Mucosa of stomach (tissue), 1 donor: ENCODE measurements around the gene CIC.

Experiments used
- H3K27me3 ChIP-seq: one replicate; pipeline ENCODE4 v1.7.0; 2013; ENCODE audit warnings: mild to moderate bottlenecking, low read length; ENCODE audit not compliant: control insufficient read depth, insufficient read depth
- H3K36me3 ChIP-seq: one replicate; pipeline ENCODE4 v1.7.0; 2013; ENCODE audit warnings: low read length; ENCODE audit not compliant: control insufficient read depth, insufficient read depth
- H3K4me1 ChIP-seq: one replicate; pipeline ENCODE4 v1.7.0; 2013; ENCODE audit warnings: mild to moderate bottlenecking, low read length; ENCODE audit not compliant: control insufficient read depth, insufficient read depth
- H3K4me3 ChIP-seq: one replicate; pipeline ENCODE4 v1.7.0; 2013; ENCODE audit warnings: low read length
- H3K9ac ChIP-seq: one replicate; pipeline ENCODE4 v1.7.0; 2013; ENCODE audit warnings: mild to moderate bottlenecking, low read length, moderate library complexity
- H3K9me3 ChIP-seq: one replicate; pipeline ENCODE4 v1.7.0; 2013; ENCODE audit warnings: mild to moderate bottlenecking, low read length, moderate library complexity; ENCODE audit not compliant: control insufficient read depth
- donor health status: Pancreatic carcinoma.

The CIC gene

DNA sequence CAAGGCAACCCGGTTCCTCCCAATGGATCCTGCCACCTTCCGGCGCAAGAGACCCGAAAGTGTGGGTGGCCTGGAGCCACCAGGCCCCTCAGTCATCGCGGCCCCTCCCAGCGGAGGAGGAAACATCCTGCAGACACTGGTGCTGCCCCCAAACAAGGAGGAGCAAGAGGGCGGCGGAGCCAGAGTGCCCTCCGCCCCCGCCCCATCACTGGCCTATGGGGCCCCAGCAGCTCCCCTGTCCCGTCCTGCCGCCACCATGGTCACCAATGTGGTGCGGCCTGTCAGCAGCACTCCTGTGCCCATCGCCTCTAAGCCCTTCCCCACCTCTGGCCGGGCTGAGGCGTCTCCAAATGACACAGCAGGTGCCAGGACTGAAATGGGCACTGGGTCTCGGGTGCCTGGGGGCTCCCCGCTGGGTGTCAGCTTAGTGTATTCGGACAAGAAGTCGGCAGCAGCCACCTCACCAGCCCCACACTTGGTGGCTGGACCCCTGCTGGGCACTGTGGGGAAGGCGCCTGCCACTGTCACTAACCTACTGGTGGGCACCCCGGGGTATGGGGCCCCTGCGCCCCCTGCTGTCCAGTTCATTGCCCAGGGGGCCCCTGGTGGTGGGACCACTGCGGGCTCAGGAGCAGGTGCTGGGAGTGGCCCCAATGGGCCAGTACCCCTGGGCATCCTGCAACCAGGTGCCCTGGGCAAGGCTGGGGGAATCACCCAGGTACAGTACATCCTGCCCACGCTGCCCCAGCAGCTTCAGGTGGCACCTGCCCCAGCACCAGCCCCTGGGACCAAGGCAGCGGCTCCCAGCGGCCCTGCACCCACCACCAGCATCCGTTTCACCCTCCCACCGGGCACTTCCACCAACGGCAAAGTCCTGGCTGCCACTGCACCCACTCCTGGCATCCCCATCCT, 21.7 kb downstream of the CIC start:
- Histone ChIP-seq H3K27me3 (no peaks in the 10 kb centered on the region), H3K36me3 (peaks cover 11% of the 10 kb centered on the region)

DNA sequence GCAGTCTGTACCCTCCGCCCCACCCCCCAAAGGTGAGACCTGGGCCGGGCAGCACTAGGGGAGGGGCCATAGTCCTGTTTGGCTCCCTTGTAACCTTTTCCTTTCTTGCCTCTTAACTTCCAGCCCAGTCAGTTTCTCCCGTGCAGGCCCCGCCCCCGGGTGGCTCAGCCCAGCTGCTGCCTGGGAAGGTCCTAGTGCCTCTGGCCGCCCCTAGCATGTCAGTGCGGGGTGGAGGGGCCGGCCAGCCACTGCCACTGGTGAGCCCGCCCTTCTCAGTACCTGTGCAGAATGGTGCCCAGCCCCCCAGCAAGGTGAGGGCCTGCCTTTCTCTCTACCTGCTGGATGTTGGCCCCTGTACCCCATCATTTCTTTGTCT, 22.4 kb downstream of the CIC start:
- Histone ChIP-seq H3K9me3 (no peaks in the 10 kb centered on the region), H3K4me3 (no peak overlapping the region), H3K27me3 (no peaks in the 10 kb centered on the region), H3K4me1 (no peaks in the 10 kb centered on the region), H3K9ac (no peak overlapping the region), H3K36me3 (peaks cover 11% of the 10 kb centered on the region)

More for the DNA sequence above, 21.7 kb downstream of the CIC start:
- Histone ChIP-seq H3K4me3 (no peak overlapping the region), H3K9me3 (no peaks in the 10 kb centered on the region), H3K9ac (no peak overlapping the region), H3K4me1 (peaks cover 6% of the 10 kb centered on the region)

DNA sequence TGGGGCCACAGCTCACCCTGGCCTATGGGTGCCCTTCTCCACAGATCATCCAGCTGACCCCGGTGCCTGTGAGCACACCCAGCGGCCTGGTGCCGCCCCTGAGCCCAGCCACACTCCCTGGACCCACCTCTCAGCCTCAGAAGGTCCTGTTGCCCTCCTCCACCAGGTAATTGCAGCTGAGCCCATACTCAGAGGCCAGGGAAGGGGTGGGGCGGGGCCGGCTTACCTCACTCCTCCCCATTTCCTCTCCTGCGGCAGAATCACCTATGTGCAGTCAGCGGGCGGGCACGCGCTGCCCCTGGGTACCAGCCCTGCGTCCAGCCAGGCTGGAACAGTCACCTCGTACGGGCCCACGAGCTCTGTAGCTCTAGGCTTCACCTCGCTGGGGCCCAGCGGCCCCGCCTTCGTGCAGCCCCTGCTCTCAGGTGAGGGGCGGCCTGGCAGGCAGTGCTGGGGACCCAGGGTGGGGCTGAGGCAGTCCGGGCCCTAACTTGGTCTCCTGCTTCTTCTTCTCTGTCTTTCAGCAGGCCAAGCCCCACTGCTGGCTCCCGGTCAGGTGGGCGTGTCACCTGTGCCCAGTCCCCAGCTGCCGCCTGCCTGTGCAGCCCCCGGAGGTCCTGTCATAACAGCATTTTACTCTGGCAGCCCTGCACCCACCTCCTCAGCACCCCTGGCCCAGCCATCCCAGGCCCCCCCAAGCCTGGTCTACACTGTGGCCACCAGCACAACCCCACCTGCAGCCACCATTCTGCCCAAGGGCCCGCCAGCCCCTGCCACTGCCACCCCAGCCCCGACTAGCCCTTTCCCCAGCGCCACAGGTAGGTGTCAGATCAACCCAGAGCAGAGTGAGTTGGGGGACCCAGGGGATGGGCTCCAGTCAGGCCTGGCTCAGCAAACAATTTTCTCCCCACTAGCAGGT, 23.2 kb downstream of the CIC start:
- Histone ChIP-seq H3K9me3 (no peaks in the 10 kb centered on the region), H3K9ac (no peak overlapping the region), H3K4me1 (no peaks in the 10 kb centered on the region), H3K4me3 (no peak overlapping the region), H3K27me3 (no peaks in the 10 kb centered on the region), H3K36me3 (peaks cover 10% of the 10 kb centered on the region)

DNA sequence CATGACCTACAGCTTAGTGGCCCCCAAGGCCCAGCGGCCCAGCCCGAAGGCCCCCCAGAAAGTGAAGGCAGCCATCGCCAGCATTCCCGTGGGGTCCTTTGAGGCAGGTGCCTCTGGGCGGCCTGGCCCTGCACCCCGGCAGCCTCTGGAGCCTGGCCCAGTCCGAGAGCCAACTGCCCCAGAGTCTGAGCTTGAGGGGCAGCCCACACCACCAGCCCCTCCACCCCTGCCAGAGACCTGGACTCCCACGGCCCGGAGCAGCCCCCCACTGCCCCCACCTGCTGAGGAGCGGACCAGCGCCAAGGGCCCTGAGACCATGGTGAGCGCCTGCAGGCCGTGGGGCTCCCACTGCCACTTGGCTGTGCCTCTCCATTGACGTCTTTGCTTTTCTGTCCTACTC, 23.9 kb downstream of the CIC start:
- Histone ChIP-seq H3K36me3 (peaks cover 8% of the 10 kb centered on the region), H3K27me3 (no peaks in the 10 kb centered on the region), H3K4me1 (no peaks in the 10 kb centered on the region), H3K9me3 (no peaks in the 10 kb centered on the region), H3K9ac (no peak overlapping the region), H3K4me3 (no peak overlapping the region)

DNA sequence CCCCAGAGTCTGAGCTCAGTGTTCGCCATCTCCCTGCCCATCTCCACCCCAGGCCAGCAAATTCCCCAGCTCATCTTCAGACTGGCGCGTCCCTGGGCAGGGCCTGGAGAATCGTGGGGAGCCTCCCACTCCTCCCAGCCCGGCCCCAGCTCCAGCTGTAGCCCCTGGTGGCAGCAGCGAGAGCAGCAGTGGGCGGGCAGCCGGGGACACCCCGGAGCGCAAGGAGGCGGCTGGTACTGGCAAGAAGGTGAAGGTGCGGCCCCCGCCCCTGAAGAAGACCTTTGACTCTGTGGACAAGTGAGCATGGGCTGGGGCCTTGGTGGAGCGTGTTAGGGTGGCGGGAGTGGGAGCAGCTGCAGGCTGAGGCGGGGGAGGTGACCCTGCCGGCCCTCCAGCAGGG, 24.5 kb downstream of the CIC start:
- H3K4me3 ChIP-seq: no peak overlapping the region
- peaks cover 8% of the 10 kb centered on the region for H3K36me3 ChIP-seq
- H3K27me3 ChIP-seq: no peaks in the 10 kb centered on the region
- H3K9me3 ChIP-seq: no peaks in the 10 kb centered on the region
- H3K4me1 ChIP-seq: no peaks in the 10 kb centered on the region
- H3K9ac ChIP-seq: no peak overlapping the region

DNA sequence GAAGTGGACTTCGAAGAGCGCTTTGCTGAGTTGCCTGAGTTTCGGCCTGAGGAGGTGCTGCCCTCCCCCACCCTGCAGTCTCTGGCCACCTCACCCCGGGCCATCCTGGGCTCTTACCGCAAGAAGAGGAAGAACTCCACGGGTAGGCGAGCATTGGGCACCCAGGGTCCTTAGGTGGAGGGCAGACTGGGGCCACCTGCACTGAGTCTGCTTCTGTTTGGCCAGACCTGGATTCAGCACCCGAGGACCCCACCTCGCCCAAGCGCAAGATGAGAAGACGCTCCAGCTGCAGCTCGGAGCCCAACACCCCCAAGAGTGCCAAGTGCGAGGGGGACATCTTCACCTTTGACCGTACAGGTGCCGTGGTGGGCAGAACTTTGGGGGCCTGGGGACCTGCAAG, 24.9 kb downstream of the CIC start:
- Histone ChIP-seq H3K4me3 (no peak overlapping the region), H3K36me3 (peaks cover 8% of the 10 kb centered on the region), H3K9ac (no peak overlapping the region), H3K27me3 (no peaks in the 10 kb centered on the region), H3K9me3 (no peaks in the 10 kb centered on the region), H3K4me1 (no peaks in the 10 kb centered on the region)

DNA sequence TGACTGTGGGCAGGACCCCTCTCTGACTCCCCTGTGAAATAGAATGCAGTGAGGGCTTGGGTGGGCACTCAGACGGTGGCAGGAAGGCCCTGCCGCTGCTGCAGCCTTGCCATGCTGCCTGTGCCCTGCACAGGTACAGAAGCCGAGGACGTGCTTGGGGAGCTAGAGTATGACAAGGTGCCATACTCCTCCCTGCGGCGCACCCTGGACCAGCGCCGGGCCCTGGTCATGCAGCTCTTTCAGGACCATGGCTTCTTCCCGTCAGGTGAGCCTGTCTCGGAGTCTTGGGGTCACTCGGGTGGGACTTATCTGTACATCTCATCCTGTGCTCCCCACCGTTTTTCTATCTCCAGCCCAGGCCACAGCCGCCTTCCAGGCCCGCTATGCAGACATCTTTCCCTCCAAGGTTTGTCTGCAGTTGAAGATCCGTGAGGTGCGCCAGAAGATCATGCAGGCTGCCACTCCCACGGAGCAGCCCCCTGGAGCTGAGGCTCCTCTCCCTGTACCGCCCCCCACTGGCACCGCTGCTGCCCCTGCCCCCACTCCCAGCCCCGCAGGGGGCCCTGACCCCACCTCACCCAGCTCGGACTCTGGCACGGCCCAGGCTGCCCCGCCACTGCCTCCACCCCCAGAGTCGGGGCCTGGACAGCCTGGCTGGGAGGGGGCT, 25.6 kb downstream of the CIC start:
- Histone ChIP-seq H3K4me1 (no peaks in the 10 kb centered on the region), H3K36me3 (peaks cover 7% of the 10 kb centered on the region), H3K9ac (no peak overlapping the region), H3K27me3 (no peaks in the 10 kb centered on the region), H3K9me3 (no peaks in the 10 kb centered on the region), H3K4me3 (no peak overlapping the region)

DNA sequence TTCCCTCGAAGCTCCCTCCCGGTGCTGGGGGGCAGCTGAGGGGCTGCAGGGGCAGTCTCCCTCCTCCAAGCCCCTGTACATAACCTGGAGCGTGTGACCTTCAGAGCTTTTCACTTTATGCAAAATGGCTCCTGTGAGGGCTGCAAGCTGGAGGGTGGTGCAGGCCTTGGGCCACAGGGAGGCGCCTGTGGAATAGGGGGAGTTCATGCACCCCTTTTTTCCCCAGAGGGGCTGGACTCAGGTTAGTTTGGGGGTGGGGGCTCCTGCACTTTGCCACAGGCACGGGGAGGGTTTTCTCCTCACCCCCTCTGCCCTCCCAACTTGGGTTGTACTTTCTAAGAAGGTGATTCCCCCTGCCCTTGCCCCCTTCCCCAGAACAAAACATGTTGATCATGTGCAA, 26.3 kb downstream of the CIC start:
- H3K9ac ChIP-seq: no peak overlapping the region
- H3K4me3 ChIP-seq: no peak overlapping the region
- H3K36me3 ChIP-seq: no peaks in the 10 kb centered on the region
- H3K9me3 ChIP-seq: no peaks in the 10 kb centered on the region
- H3K4me1 ChIP-seq: no peaks in the 10 kb centered on the region
- H3K27me3 ChIP-seq: no peaks in the 10 kb centered on the region

DNA sequence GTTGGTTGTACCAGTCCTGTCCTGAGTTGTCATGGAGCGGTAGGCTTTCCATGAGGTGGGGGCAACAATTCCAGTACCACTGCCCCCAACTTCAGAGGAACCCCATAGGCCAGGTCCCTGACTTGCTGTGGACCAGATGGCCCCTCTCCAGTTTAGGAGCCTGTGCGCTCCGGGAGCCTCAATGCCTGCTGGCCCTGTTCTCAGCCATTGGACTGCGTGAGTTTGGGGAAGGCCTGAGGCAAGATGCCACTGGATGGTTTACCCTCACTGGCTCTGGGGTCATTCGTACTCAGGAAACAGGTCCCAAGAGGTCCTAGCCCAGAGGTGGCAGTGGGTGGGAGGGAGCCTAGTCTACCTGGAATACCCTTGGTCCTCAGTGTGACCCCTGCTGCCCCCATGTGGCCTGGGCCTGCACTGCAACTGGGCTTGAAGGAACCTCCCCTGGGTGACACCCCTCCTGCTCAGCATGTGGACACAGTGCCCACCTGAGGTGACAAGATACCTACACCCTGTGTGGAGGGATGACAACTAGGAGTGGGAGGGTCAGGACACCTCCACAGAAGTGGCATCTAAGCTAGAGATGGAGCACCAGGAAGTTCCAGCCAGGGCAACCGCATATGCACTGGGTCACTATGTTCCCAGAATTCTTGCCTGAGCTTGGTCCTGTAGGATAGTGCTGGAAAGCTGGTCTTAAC, 26.9 kb downstream of the CIC start:
- Histone ChIP-seq H3K27me3 (no peaks in the 10 kb centered on the region), H3K9ac (no peak overlapping the region), H3K36me3 (no peaks in the 10 kb centered on the region)

DNA sequence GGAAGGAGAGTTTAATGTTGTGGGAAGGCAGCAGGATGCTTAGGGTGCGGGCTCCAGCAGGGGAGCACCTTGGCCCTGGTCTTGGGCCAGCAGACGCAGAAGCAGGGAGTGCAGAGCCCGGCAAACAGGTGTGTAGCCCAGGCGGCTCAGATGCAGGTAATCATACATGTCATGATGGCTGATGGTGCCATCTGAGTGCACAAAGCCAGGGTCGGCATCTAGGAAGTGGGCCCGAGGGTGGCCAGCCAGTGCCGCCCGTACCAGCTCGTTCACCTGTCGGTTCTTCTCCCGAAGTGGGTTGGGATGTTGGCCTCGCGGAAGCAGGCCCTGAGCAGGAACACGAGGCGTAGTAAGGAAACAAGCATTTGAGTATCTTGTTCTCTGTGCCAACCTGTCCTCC, 28.0 kb downstream of the CIC start:
- Histone ChIP-seq H3K36me3 (no peaks in the 10 kb centered on the region), H3K4me3 (no peak overlapping the region), H3K9ac (no peak overlapping the region)

More for the DNA sequence above, 26.9 kb downstream of the CIC start:
- Histone ChIP-seq H3K4me3 (no peak overlapping the region), H3K9me3 (no peaks in the 10 kb centered on the region), H3K4me1 (no peaks in the 10 kb centered on the region)

DNA sequence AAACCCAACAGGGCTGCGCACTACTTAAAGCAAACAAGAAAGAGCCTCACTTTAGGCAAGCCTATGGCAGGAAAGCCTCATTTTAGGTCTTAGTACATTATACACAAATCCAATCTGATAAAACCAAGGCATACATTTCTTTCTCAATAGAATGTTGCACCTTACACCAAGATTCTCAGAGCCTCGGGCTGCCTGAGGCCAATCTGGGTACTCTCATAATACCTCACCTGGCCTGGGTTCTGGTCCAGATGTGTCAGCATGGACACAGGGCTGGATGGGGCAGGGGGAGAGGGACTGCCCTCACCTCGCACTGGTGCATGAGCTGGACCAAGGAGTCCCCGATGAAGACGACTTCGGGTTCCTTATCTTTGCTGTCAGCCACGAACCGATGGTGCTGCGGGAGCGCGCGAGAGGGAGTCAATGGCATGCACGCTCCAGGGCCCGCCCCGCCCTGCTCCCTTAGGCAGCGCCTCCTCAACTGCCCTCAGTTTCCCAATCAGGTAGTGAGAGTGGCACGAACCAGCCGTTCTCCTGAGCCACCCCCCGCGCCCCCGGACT, 32.7 kb downstream of the CIC start, which contains the start of gene PRR19:
TSS of gene PRR19 (plus strand) at position 487 of the 558 bp plus-strand sequence. CDS start 7,453 bp downstream, outside the sequence.
- H3K4me1 ChIP-seq: peaks cover 18% of the 10 kb centered on the region
- H3K27me3 ChIP-seq: no peaks in the 10 kb centered on the region
- peak within 1 kb of the TSS; percentile 74 for H3K4me3 ChIP-seq
- H3K9ac ChIP-seq: peak within 1 kb of the TSS; percentile 55
- H3K9me3 ChIP-seq: no peaks in the 10 kb centered on the region
- no peaks in the 10 kb centered on the region for H3K36me3 ChIP-seq

More for the DNA sequence above, 28.0 kb downstream of the CIC start:
- Histone ChIP-seq H3K9me3 (no peaks in the 10 kb centered on the region), H3K4me1 (peaks cover 10% of the 10 kb centered on the region), H3K27me3 (no peaks in the 10 kb centered on the region)
